ENCODE results near the gene ARSI. TPM values are rescaled to one million over a fixed set of nuclear protein-coding genes. Genes with fewer than 3 reads are reported as not detected.

Gene ARSI
- total RNA-seq, 4 donors from 2014 or later = 7.3 to 17.0 (median 8.1) TPM

GRCh38 chr5:150347003-150347402 lies 44.3 kb upstream of the ARSI start:
- peaks cover 0 to 10% (median 5%) of the 10 kb centered on the region in 4 donors for H3K4me1 ChIP-seq
- no peaks in the 10 kb centered on the region for H3K9me3 ChIP-seq
- no peaks in the 10 kb centered on the region for H3K36me3 ChIP-seq
- no peak overlapping the region for H3K4me3 ChIP-seq
- no peak for TF ChIP-seq CTCF (IDR thresholded peaks at IDR 0.05)
- no peak for TF ChIP-seq EP300 (IDR thresholded peaks at IDR 0.05)
- no peak for TF ChIP-seq POLR2A (IDR thresholded peaks at IDR 0.05)
- H3K27me3 ChIP-seq = no peaks in the 10 kb centered on the region
- no peak overlapping the region for H3K27ac ChIP-seq
- WGBS, 2 donors = 92 to 97% methylated on average over 2 of the region's 2 CpGs
- DNase-seq (ENCODE audit: low spot score in 2 of 2) = no peak

- Histone ChIP-seq H3K27me3 (no peaks in the 10 kb centered on the region), H3K9me3 (no peaks in the 10 kb centered on the region), H3K4me3 (no peak overlapping the region), H3K36me3 (no peaks in the 10 kb centered on the region), H3K27ac (no peak overlapping the region), H3K4me1 (peaks cover 0 to 10% (median 5%) of the 10 kb centered on the region in 4 donors)
- WGBS, 2 donors = 75 to 85% methylated on average over 6 of the region's 6 CpGs
- DNase-seq (ENCODE audit: low spot score in 2 of 2) = no peak
- no peak for TF ChIP-seq POLR2A (IDR thresholded peaks at IDR 0.05)
- TF ChIP-seq EP300 (IDR thresholded peaks at IDR 0.05) = no peak
- TF ChIP-seq CTCF (IDR thresholded peaks at IDR 0.05) = no peak
These were observed 43.9 kb upstream of the ARSI start for GRCh38 chr5:150346592-150346991.

GRCh38 chr5:150345716-150346115 lies 43.0 kb upstream of the ARSI start:
- no peak for TF ChIP-seq POLR2A (IDR thresholded peaks at IDR 0.05)
- TF ChIP-seq EP300 (IDR thresholded peaks at IDR 0.05) = no peak
- TF ChIP-seq CTCF (IDR thresholded peaks at IDR 0.05) = no peak
- no peaks in the 10 kb centered on the region for H3K9me3 ChIP-seq
- no peak overlapping the region for H3K27ac ChIP-seq
- 54 to 56% methylated on average over 5 of the region's 5 CpGs for WGBS, 2 donors
- no peak for DNase-seq (ENCODE audit: low spot score in 2 of 2)
- peaks cover 0 to 4% (median 2%) of the 10 kb centered on the region in 4 donors for H3K4me1 ChIP-seq
- no peak overlapping the region for H3K4me3 ChIP-seq
- H3K27me3 ChIP-seq = no peaks in the 10 kb centered on the region
- no peaks in the 10 kb centered on the region for H3K36me3 ChIP-seq

- no peaks in the 10 kb centered on the region for H3K36me3 ChIP-seq
- 80 to 82% methylated on average over 7 of the region's 7 CpGs for WGBS, 2 donors
- no peak overlapping the region for H3K27ac ChIP-seq
- H3K4me3 ChIP-seq = no peak overlapping the region
- H3K27me3 ChIP-seq = no peaks in the 10 kb centered on the region
- DNase-seq (ENCODE audit: low spot score in 2 of 2) = no peak
- TF ChIP-seq POLR2A (IDR thresholded peaks at IDR 0.05) = no peak
- no peak for TF ChIP-seq EP300 (IDR thresholded peaks at IDR 0.05)
- no peak for TF ChIP-seq CTCF (IDR thresholded peaks at IDR 0.05)
- H3K4me1 ChIP-seq = peaks cover 0 to 4% (median 2%) of the 10 kb centered on the region in 4 donors
- H3K9me3 ChIP-seq = no peaks in the 10 kb centered on the region
These were observed 41.4 kb upstream of the ARSI start for GRCh38 chr5:150343994-150344631.

- Histone ChIP-seq H3K9me3 (no peaks in the 10 kb centered on the region), H3K36me3 (no peaks in the 10 kb centered on the region), H3K4me1 (peaks cover 0 to 12% (median 5%) of the 10 kb centered on the region in 4 donors), H3K27me3 (no peaks in the 10 kb centered on the region), H3K4me3 (no peak overlapping the region), H3K27ac (no peak overlapping the region)
- DNase-seq (ENCODE audit: low spot score in 2 of 2) = no peak
- TF ChIP-seq POLR2A (IDR thresholded peaks at IDR 0.05) = no peak
- 88 to 90% methylated on average over 5 of the region's 5 CpGs for WGBS, 2 donors
These were observed 39.9 kb upstream of the ARSI start for GRCh38 chr5:150342583-150342982.

All from tibial nerve (tissue), 4 donors.